Measurements from ENCODE around the gene SSBP4.
A peak's percentile ranks its signal among the peaks of the same experiment; 100 is the strongest.
"Not testable (repeated sequence)": the region's sequence is repeated elsewhere in the genome, so short reads cannot be mapped to it uniquely, and the experiment has no call there.

The SSBP4 gene

DNA sequence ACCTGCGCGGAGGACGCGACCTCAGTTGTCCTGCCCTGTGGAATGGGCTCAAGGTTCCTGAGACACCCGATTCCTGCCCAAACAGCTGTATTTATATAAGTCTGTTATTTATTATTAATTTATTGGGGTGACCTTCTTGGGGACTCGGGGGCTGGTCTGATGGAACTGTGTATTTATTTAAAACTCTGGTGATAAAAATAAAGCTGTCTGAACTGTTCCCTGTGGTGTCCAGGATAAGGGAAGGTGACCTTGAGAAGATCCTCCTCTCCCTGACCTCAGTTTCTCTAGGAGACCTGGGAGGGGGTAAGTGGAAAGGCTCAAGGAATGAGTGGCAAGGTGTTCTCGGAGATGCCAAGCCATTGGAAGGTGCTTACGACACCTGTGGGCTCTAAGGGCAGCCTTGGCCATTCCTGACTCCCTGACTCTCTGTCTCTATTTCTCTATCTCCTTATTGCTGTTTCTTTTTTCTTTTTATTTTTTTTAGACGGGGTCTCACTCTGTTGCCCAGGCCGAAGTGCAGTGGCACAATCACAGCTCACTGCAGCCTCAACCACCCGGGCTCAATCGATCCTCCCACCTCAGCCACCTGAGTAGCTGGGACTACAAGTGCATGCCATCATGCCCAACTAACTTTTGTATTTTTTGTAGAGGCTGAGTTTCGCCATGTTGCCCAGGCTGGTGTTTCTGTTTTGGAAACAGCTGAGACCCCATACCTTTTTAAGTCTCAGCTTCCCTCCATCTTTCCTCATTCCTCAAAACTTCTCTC is 30.1 kb upstream of the SSBP4 start:
- peak overlapping the region; percentile 38 for H3K27ac Mint-ChIP-seq
- peak overlapping the region; percentile 44 for H3K4me3 Mint-ChIP-seq
- DNase-seq (ENCODE audit: low spot score in 2 of 2) (no peak), ATAC-seq (ENCODE audit: low read depth) (no peak)
- peaks cover 16% of the 10 kb centered on the region for H3K4me1 Mint-ChIP-seq
- peaks cover 4% of the 10 kb centered on the region for H3K36me3 Mint-ChIP-seq
- H3K27me3 Mint-ChIP-seq, result peaks cover 2% of the 10 kb centered on the region
- H3K9me3 Mint-ChIP-seq, result no peaks in the 10 kb centered on the region

DNA sequence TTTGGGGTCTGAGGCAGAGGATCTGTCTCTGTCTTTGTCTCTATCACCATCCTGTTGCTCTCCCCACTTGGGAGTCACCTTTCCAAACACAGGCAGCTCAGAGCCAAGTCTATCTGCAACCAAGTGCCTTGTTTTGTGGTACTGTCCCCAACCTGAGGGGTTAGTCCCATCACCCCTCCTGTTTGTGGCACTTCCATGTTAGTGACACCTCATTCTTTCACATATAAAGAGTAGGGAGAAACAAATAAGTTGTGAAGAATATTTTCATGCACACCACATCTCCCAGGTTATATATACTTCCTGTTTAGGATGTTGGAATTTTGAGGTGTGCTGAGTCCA is 29.5 kb upstream of the SSBP4 start:
- Mint-ChIP-seq H3K36me3 (peaks cover 4% of the 10 kb centered on the region), H3K4me3 (no peak overlapping the region), H3K4me1 (peaks cover 17% of the 10 kb centered on the region), H3K27me3 (no peaks in the 10 kb centered on the region), H3K9me3 (no peaks in the 10 kb centered on the region), H3K27ac (no peak overlapping the region)
- DNase-seq (ENCODE audit: low spot score in 2 of 2), result no peak
- no peak for ATAC-seq (ENCODE audit: low read depth)

DNA sequence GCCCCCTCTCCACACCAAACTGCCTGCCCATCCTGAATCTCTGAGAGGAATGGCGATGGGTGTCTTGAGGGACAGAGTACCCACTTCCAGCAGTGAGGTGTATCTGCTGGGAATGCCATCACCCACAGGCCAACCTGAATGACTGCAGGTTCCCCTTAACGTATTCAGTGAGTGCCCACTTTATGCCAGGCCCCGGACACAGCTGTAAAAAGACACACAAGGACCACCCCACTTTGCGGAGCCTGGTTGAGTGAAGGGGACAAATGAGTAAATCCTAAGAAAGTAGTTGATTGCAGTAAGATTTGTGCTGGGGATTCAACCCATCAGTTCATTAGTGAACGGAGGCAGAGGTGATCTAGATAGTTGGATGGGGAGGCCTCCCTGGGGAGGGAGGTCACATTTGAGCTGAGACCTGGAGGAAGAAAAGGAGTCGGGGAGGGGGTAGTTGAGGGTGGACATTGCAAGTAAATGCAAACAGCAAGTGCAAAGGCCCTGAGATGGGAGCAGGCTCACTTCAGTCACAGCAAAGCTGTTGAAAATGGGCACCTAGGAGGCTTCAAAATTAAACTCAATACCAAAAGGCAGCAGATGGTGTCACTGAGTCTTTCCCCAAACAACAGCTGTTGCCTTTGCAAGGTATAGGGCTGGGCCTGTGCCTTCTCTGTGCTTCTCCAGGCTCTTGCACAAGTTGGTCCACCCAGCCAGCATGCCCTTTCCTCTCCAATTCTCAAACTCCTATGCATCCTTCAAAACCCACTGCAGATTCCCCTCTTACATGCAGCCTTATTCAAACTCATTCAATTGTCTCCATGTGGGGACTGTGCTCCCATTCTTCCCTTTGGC is 28.9 kb upstream of the SSBP4 start:
- no peak overlapping the region for H3K27ac Mint-ChIP-seq
- H3K27me3 Mint-ChIP-seq, result no peaks in the 10 kb centered on the region
- no peak overlapping the region for H3K4me3 Mint-ChIP-seq
- ATAC-seq (ENCODE audit: low read depth), result no peak
- no peak for DNase-seq (ENCODE audit: low spot score in 2 of 2)
- peaks cover 17% of the 10 kb centered on the region for H3K4me1 Mint-ChIP-seq
- no peaks in the 10 kb centered on the region for H3K9me3 Mint-ChIP-seq
- H3K36me3 Mint-ChIP-seq, result peaks cover 4% of the 10 kb centered on the region

DNA sequence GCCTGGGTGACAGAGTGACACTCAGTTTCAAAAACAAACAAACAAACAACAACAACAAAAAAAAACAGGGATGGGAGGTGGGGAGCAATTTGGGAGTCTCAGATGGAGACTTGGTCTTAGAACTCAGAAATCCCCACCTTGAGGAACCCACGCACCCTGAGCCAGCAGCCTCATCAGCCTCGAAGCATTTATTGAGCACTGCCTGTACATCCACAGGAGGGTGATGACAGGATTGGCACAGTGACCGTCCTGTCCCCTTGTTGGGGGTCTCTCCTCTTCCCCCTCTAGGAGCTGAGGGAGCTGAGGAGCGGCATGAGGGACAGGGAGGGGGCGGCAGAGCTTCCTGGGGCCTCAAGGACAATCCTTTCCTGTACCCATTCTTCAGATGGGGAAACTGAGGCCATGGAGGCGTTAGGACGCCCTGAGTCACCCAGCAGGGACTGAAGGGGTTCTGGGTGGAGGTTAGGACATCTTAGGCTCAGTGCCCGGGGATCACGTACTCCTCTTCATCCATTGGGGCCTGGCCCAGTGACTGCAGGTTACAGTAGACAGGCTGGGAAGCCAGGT is 27.6 kb upstream of the SSBP4 start:
- no peak for ATAC-seq (ENCODE audit: low read depth)
- Mint-ChIP-seq H3K36me3 (peaks cover 4% of the 10 kb centered on the region), H3K9me3 (no peaks in the 10 kb centered on the region), H3K27ac (no peak overlapping the region), H3K4me1 (peaks cover 17% of the 10 kb centered on the region), H3K4me3 (no peak overlapping the region), H3K27me3 (no peaks in the 10 kb centered on the region)
- no peak for DNase-seq (ENCODE audit: low spot score in 2 of 2)

DNA sequence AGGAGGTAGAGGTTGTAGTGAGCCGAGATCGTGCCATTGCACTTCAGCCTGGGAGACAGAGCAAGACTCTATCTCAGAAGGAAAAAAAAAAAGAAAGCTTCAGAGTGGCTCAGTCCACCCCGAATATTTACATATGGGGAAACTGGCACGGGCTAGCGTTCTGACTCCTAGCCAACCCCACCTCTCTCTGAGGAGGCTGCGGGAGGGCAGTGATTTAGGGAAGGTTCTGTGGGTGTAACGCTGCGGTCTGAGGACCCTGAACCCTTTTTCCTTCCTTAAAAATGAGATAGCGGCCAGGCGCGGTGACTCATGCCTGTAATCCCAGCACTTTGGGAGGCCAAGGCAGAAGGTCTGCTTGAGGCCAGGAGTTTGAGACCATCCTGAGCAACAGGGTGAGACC is 26.8 kb upstream of the SSBP4 start:
- Mint-ChIP-seq H3K27ac (no peak overlapping the region), H3K27me3 (no peaks in the 10 kb centered on the region), H3K4me1 (peaks cover 22% of the 10 kb centered on the region), H3K9me3 (no peaks in the 10 kb centered on the region), H3K36me3 (peaks cover 4% of the 10 kb centered on the region), H3K4me3 (no peak overlapping the region)
- DNase-seq (ENCODE audit: low spot score in 2 of 2) (no peak), ATAC-seq (ENCODE audit: low read depth) (peak; percentile 15)

DNA sequence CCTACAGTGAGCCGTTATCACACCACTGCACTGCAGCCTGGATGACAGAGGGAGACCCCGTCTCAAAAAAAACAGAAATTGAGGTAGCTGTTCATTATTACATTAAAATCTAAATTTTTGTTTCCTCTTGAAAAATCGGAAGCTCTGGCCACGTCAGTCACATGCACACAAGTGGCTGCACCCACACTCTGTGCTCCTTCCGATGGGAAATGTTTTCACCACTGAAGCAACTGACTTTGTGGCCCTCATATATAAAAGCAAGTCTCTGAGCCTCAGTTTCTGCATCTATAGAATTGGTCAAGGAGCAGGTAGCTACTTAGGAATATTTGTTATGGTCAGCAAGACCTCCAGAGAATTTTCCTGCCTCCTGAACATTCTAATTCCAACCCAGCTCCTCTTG is 26.3 kb upstream of the SSBP4 start:
- peak overlapping the region; percentile 14 for H3K4me3 Mint-ChIP-seq
- peaks cover 2% of the 10 kb centered on the region for H3K27me3 Mint-ChIP-seq
- DNase-seq (ENCODE audit: low spot score in 2 of 2), result no peak
- H3K27ac Mint-ChIP-seq, result no peak overlapping the region
- no peak for ATAC-seq (ENCODE audit: low read depth)
- H3K9me3 Mint-ChIP-seq, result no peaks in the 10 kb centered on the region
- peaks cover 4% of the 10 kb centered on the region for H3K36me3 Mint-ChIP-seq
- H3K4me1 Mint-ChIP-seq, result peaks cover 25% of the 10 kb centered on the region

DNA sequence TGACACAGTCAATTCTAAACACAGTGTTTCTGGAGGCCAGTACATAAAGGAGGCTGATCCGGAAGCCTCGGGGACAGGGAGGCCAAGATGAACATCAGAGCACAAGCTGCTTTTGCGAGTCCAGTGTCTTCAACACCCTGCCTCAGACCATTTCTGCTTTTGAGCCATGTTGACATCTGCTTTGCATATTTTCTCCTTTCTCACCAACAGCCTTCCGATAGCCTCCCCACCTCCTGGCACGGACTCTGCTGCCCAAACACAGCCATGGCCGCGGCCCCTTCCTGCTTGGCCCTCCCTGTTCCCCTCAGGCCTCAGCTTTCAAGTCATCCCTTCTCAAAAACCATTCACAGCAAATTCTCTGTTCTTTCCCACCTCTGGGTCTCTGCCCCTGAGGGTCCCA is 25.4 kb upstream of the SSBP4 start:
- peaks cover 4% of the 10 kb centered on the region for H3K36me3 Mint-ChIP-seq
- peaks cover 2% of the 10 kb centered on the region for H3K27me3 Mint-ChIP-seq
- no peak for DNase-seq (ENCODE audit: low spot score in 2 of 2)
- no peaks in the 10 kb centered on the region for H3K9me3 Mint-ChIP-seq
- peak overlapping the region; percentile 46 for H3K4me3 Mint-ChIP-seq
- ATAC-seq (ENCODE audit: low read depth), result no peak
- H3K4me1 Mint-ChIP-seq, result peaks cover 27% of the 10 kb centered on the region
- H3K27ac Mint-ChIP-seq, result no peak overlapping the region

DNA sequence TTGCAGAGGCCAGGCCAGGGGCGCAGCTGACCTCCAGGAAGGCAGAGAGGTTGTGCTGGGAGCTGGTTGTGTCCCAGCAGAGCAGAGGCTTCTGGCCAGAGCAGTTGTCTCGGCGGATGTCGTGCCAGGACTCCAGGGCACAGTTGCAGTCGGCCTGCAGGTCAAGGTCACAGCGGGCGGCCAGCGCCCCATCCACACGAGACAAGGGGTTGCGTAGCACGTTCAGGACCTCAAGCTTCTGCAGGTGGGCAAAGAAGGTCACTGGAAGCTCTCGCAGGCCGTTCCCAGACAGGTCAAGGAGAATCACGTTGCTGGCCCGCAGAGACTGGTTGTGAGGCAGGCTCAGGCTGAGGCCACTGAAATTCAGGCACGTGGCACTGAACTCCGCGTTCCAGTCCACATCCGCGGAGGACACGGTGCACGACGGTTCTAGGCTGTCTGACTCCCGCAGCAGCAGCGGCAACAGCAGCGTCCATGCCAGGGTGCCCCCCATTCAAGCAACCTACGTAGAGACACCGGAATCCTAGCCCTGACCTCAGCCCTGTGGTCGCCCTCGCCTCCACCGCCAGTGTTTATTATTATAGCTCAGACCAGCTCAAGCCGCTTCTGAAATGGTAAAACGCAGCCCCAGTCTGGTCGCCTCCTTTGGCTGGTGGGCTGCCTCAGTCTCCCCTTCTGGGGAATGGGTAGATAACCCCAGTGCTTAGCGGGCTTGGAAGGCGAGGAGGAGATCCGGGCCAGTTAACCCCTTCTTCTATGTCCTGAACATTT is 22.5 kb upstream of the SSBP4 start:
- peaks cover 33% of the 10 kb centered on the region for H3K4me1 Mint-ChIP-seq
- H3K27me3 Mint-ChIP-seq, result peaks cover 2% of the 10 kb centered on the region
- H3K36me3 Mint-ChIP-seq, result no peaks in the 10 kb centered on the region
- no peaks in the 10 kb centered on the region for H3K9me3 Mint-ChIP-seq
- ATAC-seq (ENCODE audit: low read depth) (no peak), DNase-seq (ENCODE audit: low spot score in 2 of 2) (no peak)
- H3K4me3 Mint-ChIP-seq, result peak overlapping the region; percentile 83
- no peak overlapping the region for H3K27ac Mint-ChIP-seq

DNA sequence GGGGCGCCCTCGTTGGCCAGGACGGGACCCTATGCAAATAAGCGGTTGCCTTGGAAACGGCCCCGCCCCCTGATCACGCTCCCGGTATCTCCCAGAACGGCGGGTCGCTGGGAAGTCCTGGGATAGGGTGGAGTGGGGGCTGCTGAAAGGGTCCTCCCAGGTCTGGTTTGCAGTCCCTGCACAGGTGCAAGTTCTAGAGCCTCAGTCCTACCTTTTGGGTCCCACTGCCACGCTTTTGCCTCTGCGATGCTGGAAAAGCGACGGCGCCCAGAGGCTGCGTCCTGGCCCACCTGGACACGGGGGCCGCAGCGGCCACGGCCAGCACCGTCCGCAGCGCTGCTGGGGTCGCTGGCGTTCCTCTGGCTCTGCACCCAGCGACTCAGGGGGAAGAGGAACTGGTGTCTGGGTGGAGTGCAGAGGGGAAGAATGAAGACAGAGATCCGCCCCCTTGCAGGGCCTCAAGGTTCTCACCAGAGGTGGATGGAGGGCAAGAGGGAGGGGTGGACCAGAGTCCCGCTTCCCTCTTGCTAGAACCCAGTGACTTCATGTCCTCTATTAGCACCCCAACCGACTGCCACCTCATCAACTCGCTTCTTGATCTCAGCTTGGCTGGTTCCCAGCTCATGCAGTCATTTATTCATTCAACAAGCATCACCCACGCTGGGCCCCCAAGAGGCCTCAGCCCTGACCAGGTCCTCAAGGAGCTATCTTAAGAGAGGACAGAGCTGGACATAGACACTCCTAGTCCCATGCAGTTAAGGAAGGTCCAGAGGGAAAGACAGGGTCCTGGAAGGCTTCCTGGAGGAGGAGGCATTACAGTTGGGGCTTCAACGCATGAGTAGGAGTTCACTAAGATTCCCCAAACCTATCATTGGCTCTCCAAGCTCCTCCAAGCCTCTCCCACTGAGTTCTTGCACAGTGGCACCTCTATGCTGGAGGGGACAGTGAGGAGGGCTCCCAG is 21.7 kb upstream of the SSBP4 start, which contains the start of gene LRRC25:
TSS of gene LRRC25 (minus strand) at position 381 of the 961 bp plus-strand sequence. CDS start 659 bp downstream, outside the sequence.
- peak within 1 kb of the TSS; percentile 83 for H3K4me3 Mint-ChIP-seq
- H3K9me3 Mint-ChIP-seq, result no peaks in the 10 kb centered on the region
- peaks cover 2% of the 10 kb centered on the region for H3K27me3 Mint-ChIP-seq
- ATAC-seq (ENCODE audit: low read depth) (peak; percentile 88), DNase-seq (ENCODE audit: low spot score in 2 of 2) (peak; percentile 61 to 63)
- H3K4me1 Mint-ChIP-seq, result peaks cover 31% of the 10 kb centered on the region
- H3K27ac Mint-ChIP-seq, result peak within 1 kb of the TSS; percentile 42
- H3K36me3 Mint-ChIP-seq, result no peaks in the 10 kb centered on the region

DNA sequence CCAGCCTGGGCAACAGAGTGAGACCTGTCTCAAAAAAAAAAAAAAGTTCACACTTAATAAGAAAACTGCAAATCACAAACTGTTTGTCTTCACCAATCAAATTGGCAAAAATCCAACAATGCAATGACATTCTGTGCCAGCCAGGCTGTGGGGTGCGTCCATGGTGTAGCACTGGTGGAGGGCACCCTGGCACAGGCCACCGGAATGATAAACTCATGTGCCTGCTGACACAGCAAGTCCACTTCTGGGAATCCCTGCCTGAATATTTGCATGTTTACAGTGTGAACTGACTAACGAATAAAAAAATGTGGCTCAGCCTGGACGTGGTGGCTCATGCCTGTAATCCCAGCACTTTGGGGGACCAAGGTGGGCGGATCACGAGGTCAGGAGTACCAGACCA is 20.2 kb upstream of the SSBP4 start:
- no peak overlapping the region for H3K4me3 Mint-ChIP-seq
- no peaks in the 10 kb centered on the region for H3K9me3 Mint-ChIP-seq
- no peak overlapping the region for H3K27ac Mint-ChIP-seq
- no peaks in the 10 kb centered on the region for H3K36me3 Mint-ChIP-seq
- H3K27me3 Mint-ChIP-seq, result peaks cover 2% of the 10 kb centered on the region
- peaks cover 30% of the 10 kb centered on the region for H3K4me1 Mint-ChIP-seq
- ATAC-seq (ENCODE audit: low read depth) (no peak), DNase-seq (ENCODE audit: low spot score in 2 of 2) (no peak)

DNA sequence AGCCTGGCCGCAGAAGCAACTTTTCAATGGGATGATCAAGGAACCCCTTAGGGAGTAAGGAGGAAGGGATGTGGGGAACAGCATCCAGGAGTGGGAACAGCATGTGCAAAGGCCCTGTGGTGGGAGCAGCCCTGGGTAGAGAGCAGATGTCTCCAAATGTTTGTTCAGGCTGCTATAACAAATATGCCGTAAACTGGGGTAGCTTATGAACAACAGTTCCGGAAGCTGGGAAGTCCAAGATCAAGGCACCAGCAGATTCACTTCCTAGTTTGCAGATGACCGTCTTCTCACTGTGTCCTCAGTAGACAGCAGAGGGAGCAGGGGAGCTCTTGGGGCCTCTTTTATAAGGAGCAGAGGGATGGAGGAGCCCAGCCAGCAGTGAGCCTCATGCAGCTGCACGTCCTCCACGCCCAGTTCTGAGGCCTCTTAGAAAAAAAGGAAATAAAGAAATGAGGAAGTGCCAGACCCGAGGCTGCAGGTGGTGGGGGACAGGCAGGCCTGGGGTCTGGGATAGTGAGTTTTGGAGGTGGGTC is 17.6 kb upstream of the SSBP4 start:
- Mint-ChIP-seq H3K9me3 (no peaks in the 10 kb centered on the region), H3K27me3 (peaks cover 3% of the 10 kb centered on the region), H3K4me1 (peaks cover 30% of the 10 kb centered on the region), H3K27ac (peak overlapping the region; percentile 62), H3K36me3 (no peaks in the 10 kb centered on the region), H3K4me3 (peak overlapping the region; percentile 46)
- peak; percentile 72 for ATAC-seq (ENCODE audit: low read depth)
- peak in 1 of 2 donors; percentile 43 for DNase-seq (ENCODE audit: low spot score in 2 of 2)

DNA sequence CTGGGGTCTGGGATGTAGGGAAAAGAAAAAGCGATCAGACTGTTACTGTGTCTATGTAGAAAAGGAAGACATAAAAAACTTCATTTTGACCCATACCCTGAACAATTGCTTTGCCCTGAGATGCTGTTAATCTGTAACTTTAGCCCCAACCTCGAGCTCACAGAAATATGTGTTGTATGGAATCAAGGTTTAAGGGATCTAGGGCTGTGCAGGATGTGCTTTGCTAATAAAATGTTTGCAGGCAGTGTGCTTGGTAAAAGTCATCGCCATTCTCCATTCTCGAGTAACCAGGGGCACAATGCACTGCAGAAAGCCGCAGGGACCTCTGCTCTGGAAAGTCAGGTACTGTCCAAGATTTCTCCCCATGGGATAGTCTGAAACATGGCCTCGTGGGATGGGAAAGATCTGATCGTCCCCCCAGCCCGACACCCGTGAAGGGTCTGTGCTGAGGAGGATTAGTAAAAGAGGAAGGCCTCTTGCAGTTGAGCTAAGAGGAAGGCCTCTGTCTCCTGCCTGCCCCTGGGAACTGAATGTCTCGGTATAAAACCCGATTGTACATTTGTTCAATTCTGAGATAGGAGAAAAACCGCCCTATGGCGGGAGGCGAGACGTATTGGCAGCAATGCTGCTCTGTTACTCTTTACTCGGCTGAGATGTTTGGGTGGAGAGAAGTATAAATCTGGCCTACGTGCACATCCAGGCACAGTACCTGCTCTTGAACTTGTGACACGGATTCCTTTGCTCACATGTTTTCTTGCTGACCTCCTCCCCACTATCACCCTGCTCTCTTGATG is 16.5 kb upstream of the SSBP4 start:
- H3K4me3 Mint-ChIP-seq, result peak overlapping the region; percentile 21
- not testable (repeated sequence) for H3K9me3 Mint-ChIP-seq; ATAC-seq (ENCODE audit: low read depth); DNase-seq (ENCODE audit: low spot score in 2 of 2); H3K27me3 Mint-ChIP-seq; H3K36me3 Mint-ChIP-seq
- H3K4me1 Mint-ChIP-seq, result peaks cover 23% of the 10 kb centered on the region
- peak overlapping the region; percentile 4 for H3K27ac Mint-ChIP-seq

Measured in memory B cell (primary cell).